ENCODE results near the gene C16orf54.

Gene C16orf54

DNA sequence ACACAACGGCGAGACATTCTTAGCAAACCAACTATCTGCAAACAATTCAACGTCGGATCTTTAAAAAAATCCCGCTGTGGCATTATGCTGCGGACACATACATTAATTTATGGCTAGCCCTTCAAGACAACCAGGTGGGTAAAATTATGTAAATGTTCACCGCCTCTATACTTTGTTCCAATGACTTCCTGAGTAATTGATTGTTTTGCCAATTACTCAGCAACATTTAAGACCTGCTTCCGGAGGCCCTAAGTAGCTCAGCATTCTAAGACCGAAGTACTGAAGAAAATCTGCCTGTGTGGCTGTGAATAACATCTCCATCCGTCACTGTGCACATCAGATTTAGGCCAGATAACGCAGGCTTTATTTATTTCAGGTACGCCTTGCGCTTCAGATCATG is 43.5 kb downstream of the C16orf54 start:
- DNase-seq: no peak
- Mint-ChIP-seq H3K4me1 (peaks cover 27% of the 10 kb centered on the region), H3K36me3 (ENCODE audit: low read depth) (peaks cover 26% of the 10 kb centered on the region), H3K27me3 (ENCODE audit: low read depth, poor library complexity) (no peaks in the 10 kb centered on the region), H3K9me3 (peaks cover 36% of the 10 kb centered on the region), H3K4me3 (no peak overlapping the region), H3K27ac (peak overlapping the region; percentile 87)
- TF ChIP-seq, protein P1, sequence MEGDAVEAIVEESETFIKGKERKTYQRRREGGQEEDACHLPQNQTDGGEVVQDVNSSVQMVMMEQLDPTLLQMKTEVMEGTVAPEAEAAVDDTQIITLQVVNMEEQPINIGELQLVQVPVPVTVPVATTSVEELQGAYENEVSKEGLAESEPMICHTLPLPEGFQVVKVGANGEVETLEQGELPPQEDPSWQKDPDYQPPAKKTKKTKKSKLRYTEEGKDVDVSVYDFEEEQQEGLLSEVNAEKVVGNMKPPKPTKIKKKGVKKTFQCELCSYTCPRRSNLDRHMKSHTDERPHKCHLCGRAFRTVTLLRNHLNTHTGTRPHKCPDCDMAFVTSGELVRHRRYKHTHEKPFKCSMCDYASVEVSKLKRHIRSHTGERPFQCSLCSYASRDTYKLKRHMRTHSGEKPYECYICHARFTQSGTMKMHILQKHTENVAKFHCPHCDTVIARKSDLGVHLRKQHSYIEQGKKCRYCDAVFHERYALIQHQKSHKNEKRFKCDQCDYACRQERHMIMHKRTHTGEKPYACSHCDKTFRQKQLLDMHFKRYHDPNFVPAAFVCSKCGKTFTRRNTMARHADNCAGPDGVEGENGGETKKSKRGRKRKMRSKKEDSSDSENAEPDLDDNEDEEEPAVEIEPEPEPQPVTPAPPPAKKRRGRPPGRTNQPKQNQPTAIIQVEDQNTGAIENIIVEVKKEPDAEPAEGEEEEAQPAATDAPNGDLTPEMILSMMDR (IDR thresholded peaks at IDR 0.05): no peak

- no peak overlapping the region for H3K27ac Mint-ChIP-seq
- DNase-seq: no peak
- H3K27me3 Mint-ChIP-seq (ENCODE audit: low read depth, poor library complexity): peaks cover 4% of the 10 kb centered on the region
- TF ChIP-seq, protein P1 (IDR thresholded peaks at IDR 0.05): no peak
- peaks cover 27% of the 10 kb centered on the region for H3K4me1 Mint-ChIP-seq
- peaks cover 37% of the 10 kb centered on the region for H3K36me3 Mint-ChIP-seq (ENCODE audit: low read depth)
- H3K9me3 Mint-ChIP-seq: peaks cover 38% of the 10 kb centered on the region
- H3K4me3 Mint-ChIP-seq: no peak overlapping the region
Observed at GRCh38 chr16:29701214-29701555, 44.6 kb downstream of the C16orf54 start.

DNA sequence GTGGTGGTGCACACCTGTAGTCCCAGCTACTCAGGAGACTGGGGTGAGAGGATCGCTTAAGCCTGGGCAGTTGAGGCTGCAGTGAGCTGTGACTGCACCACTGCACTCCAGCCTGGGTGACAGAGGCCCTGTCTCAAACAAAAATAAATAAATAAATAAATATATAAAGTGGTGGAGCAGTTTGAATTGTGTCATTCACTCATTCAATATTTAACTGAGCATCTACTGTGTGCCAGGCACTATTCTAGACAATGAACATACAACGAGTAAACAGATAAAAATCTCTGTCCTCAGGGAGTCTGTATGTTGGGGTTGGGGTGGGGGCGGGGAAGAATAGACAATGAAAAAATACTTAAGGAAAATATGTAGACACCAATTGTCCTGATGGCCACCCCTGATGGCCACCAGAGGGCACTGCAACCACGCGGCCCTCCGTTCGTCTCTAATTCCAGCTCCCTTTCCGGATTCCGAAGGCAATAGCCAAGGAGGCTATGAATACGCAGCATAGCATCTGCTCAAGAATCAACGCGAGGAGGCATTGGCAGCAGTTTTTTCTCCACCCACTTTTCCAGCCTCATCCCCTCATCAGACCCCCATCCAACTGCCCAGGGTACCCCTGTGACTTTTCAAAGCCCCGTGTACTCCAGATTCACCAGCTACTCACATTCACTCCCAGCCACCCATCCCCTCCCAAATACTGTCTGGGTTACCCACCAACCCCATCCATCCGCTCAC is 45.4 kb downstream of the C16orf54 start:
- H3K36me3 Mint-ChIP-seq (ENCODE audit: low read depth): peaks cover 43% of the 10 kb centered on the region
- H3K4me3 Mint-ChIP-seq: no peak overlapping the region
- DNase-seq: peak; percentile 62
- TF ChIP-seq, protein P1 (IDR thresholded peaks at IDR 0.05): peak; percentile 77
- peaks cover 27% of the 10 kb centered on the region for H3K4me1 Mint-ChIP-seq
- peaks cover 4% of the 10 kb centered on the region for H3K27me3 Mint-ChIP-seq (ENCODE audit: low read depth, poor library complexity)
- H3K9me3 Mint-ChIP-seq: peaks cover 38% of the 10 kb centered on the region
- no peak overlapping the region for H3K27ac Mint-ChIP-seq

DNA sequence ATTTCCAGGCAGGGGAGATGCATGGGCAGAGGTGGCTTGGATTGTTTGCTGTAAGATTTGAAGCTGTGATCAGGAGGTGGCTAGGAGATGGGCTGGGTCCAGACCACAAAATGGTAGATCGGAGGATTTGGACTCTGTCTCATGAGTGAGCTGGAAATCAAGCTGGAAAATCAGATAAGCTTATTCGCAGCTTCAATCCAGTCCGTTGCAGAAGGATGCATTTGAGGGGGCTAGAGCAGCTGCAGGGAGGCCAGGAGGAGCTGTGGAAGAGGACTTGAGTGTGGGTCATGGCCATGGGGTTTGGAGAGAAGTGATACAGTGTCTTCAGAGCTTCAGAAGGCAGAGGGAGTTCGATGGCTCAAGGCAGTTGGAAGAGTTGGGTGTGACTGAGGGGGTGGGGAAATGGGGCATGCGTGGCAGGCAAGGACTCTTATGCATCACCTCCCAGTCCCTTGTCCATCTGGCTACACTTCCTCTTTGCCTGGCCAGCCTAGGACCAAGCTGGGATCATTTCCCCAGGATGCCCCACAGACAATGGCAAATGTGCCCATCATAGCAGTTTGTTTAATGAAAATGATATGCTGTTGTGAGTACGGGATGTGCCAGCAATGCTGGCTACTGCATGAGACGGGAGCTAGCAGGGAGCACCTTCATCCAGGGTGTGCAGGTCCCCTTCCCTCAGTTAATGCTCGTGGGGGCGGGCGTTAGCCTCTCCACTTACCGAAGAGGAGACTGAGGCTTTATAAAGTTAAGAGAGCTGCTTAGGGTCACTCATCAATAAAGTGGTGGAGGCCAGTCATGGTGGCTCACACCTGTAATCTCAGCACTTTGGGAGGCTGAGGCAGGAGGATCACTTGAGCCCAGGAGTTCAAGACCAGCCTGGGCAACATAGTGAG is 46.2 kb downstream of the C16orf54 start:
- Mint-ChIP-seq H3K4me1 (peaks cover 27% of the 10 kb centered on the region), H3K4me3 (no peak overlapping the region), H3K27me3 (ENCODE audit: low read depth, poor library complexity) (peaks cover 4% of the 10 kb centered on the region), H3K36me3 (ENCODE audit: low read depth) (peaks cover 43% of the 10 kb centered on the region), H3K9me3 (peaks cover 38% of the 10 kb centered on the region), H3K27ac (no peak overlapping the region)
- DNase-seq: no peak
- TF ChIP-seq, protein P1 (IDR thresholded peaks at IDR 0.05): no peak

DNA sequence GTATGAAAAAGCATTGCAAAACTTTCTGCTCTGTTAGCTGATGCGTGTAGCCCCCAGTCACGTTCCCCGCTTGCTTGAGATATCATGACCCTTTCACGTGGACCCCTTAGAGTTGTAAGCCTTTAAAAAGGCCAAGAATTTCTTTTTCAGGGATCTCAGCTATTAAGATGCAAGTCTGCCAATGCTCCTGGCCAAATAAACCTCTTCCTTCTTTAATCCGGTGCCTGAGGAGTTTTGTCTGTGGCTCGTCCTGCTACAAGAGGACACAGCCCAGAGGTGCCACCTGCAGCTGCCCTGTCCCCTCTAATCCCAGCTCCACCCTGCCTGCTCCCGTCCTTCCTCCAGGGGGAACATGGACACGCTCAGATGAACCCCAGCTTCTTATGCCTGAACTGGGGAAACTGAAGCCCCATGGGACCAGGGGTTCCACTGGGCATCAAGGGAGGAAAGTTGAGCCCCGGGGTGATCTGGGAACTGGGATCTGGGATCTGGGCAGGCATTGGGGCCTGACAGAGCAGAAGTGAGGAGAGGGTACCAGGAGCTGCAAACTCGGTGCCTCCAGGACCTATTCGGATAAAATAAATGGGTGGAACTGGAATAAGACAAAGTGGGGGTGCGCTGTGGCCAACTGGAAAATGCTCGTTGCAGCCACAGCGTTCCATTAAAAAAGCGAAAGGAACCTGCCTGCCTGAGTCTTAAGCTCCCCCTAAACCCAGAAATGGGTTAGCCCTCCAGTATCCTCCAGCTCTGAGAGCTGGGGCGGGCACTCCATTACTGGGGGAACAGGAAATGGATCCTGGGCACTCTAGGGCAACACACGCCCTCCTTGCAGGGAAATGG is 47.1 kb downstream of the C16orf54 start:
- no peak for DNase-seq
- Mint-ChIP-seq H3K4me3 (no peak overlapping the region), H3K27me3 (ENCODE audit: low read depth, poor library complexity) (peaks cover 4% of the 10 kb centered on the region), H3K27ac (no peak overlapping the region), H3K36me3 (ENCODE audit: low read depth) (peaks cover 47% of the 10 kb centered on the region), H3K9me3 (peaks cover 38% of the 10 kb centered on the region), H3K4me1 (peaks cover 27% of the 10 kb centered on the region)
- TF ChIP-seq, protein P1 (IDR thresholded peaks at IDR 0.05): no peak
